ENCODE measurements around the gene BEND3.
A peak's percentile ranks its signal among the peaks of the same experiment; 100 is the strongest.

Gene BEND3

DNA sequence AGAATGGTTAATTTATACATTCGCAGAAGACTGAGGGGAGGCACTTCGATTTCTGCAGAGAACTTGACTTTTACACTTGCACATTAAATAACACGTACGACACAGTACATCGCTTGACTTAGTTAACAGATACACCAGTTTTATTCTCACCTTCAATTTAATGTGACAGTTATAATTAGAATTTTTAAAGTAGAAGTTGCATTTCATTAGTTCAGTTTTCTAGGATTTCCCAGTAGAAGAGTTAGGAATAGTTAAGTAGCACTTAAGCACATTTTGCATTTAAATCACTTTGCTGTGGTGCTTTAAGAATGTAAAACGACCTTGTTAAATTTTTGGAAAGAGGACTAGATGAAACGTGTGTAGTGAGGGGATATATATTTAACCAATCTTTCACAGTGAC, 1.6 kb upstream of the BEND3 start:
- peaks cover 20% of the 10 kb centered on the region for H3K4me1 Mint-ChIP-seq
- no peak for TF ChIP-seq CTCF (IDR thresholded peaks at IDR 0.05; ENCODE audit: unreplicated experiment in 3 of 3)
- H3K9me3 Mint-ChIP-seq: no peaks in the 10 kb centered on the region
- H3K36me3 Mint-ChIP-seq (ENCODE audit: low read depth): no peaks in the 10 kb centered on the region
- H3K27ac Mint-ChIP-seq: peak overlapping the region; percentile 97 to 99 (median 99)
- peaks cover 22% of the 10 kb centered on the region for H3K27me3 Mint-ChIP-seq (ENCODE audit: low read depth)
- peak overlapping the region; percentile 90 to 94 (median 94) for H3K4me3 Mint-ChIP-seq

GRCh38 chr6:107116328-107116892, 1.1 kb upstream of the BEND3 start:
- H3K36me3 Mint-ChIP-seq (ENCODE audit: low read depth): no peaks in the 10 kb centered on the region
- TF ChIP-seq CTCF (IDR thresholded peaks at IDR 0.05; ENCODE audit: unreplicated experiment in 3 of 3): peak in 1 of 3 experiments; percentile 28
- H3K9me3 Mint-ChIP-seq: no peaks in the 10 kb centered on the region
- peak overlapping the region; percentile 90 to 94 (median 94) for H3K4me3 Mint-ChIP-seq
- H3K4me1 Mint-ChIP-seq: peaks cover 20% of the 10 kb centered on the region
- H3K27ac Mint-ChIP-seq: peak overlapping the region; percentile 97 to 99 (median 99)
- H3K27me3 Mint-ChIP-seq (ENCODE audit: low read depth): peaks cover 20% of the 10 kb centered on the region

- Mint-ChIP-seq H3K9me3 (no peaks in the 10 kb centered on the region), H3K27me3 (ENCODE audit: low read depth) (peaks cover 20% of the 10 kb centered on the region), H3K4me1 (peaks cover 20% of the 10 kb centered on the region), H3K4me3 (peak overlapping the region; percentile 90 to 94 (median 94)), H3K27ac (peak overlapping the region; percentile 97 to 99 (median 99)), H3K36me3 (ENCODE audit: low read depth) (no peaks in the 10 kb centered on the region)
- no peak for TF ChIP-seq CTCF (IDR thresholded peaks at IDR 0.05; ENCODE audit: unreplicated experiment in 3 of 3)
Measured at GRCh38 chr6:107115695-107116327, 496 bp upstream of the BEND3 start.

- Mint-ChIP-seq H3K4me3 (peak overlapping the region; percentile 91 to 94 (median 94)), H3K27me3 (ENCODE audit: low read depth) (peaks cover 20% of the 10 kb centered on the region), H3K4me1 (peaks cover 25% of the 10 kb centered on the region), H3K36me3 (ENCODE audit: low read depth) (peaks cover 4% of the 10 kb centered on the region), H3K9me3 (no peaks in the 10 kb centered on the region), H3K27ac (peak overlapping the region; percentile 78 to 98 (median 95))
- TF ChIP-seq CTCF (IDR thresholded peaks at IDR 0.05; ENCODE audit: unreplicated experiment in 3 of 3): peak; percentile 89 to 93 (median 92)
Measured at GRCh38 chr6:107114213-107114925, 946 bp downstream of the BEND3 start.

DNA sequence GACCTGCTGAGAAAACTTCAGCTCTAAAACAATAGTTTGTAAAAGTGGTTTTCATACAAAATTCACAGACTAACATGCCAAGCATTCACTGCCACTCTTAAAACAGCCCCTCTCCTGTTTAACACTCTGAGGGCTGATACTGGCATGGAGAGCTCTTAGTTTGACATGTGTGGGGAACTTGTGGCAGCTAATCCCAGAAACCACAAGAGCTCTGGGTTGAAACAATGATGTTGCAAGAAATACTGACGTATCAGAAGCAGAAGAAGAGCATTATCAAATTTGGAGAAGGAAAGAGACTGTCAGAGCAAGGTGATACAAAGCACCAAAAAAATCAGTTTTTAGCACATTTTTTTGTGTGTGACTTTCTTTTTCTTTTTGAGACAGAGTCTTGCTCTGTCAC, 5.1 kb downstream of the BEND3 start:
- peaks cover 4% of the 10 kb centered on the region for H3K36me3 Mint-ChIP-seq (ENCODE audit: low read depth)
- H3K4me1 Mint-ChIP-seq: peaks cover 12% of the 10 kb centered on the region
- no peak overlapping the region for H3K27ac Mint-ChIP-seq
- TF ChIP-seq CTCF (IDR thresholded peaks at IDR 0.05; ENCODE audit: unreplicated experiment in 3 of 3): no peak
- peaks cover 3% of the 10 kb centered on the region for H3K27me3 Mint-ChIP-seq (ENCODE audit: low read depth)
- H3K9me3 Mint-ChIP-seq: no peaks in the 10 kb centered on the region
- H3K4me3 Mint-ChIP-seq: peak overlapping the region in 2 of 3 experiments; percentile 23 to 74

Data from nephron (organoid).